NCI-H526 treated with DMSO at 0.1 percent for 48 hours (cell line): ENCODE results near the gene TBX15.

Source experiments
- DNase-seq: peaks from one replicate; lab custom pipeline; 2025; lab: John Stamatoyannopoulos, UW

Gene TBX15

GRCh38 chr1:118984722-118985639 is 3.2 kb downstream of the TBX15 start:
- no peak for DNase-seq

- no peak for DNase-seq
Observed at GRCh38 chr1:118984086-118984721, 3.9 kb downstream of the TBX15 start.

GRCh38 chr1:118983558-118984041 is 4.5 kb downstream of the TBX15 start:
- DNase-seq: no peak

- DNase-seq: no peak
Observed at GRCh38 chr1:118982821-118983557, 5.2 kb downstream of the TBX15 start.

GRCh38 chr1:118982266-118982665 is 5.9 kb downstream of the TBX15 start:
- no peak for DNase-seq

- DNase-seq: no peak
Observed at GRCh38 chr1:118981436-118981835, 6.7 kb downstream of the TBX15 start.

- DNase-seq: no peak
Observed at GRCh38 chr1:118979754-118980575, 8.2 kb downstream of the TBX15 start.

- no peak for DNase-seq
Observed at GRCh38 chr1:118978914-118979701, 9.0 kb downstream of the TBX15 start.

- no peak for DNase-seq
Observed at GRCh38 chr1:118977600-118977999, 10.5 kb downstream of the TBX15 start.

GRCh38 chr1:118974661-118975060 is 13.5 kb downstream of the TBX15 start:
- DNase-seq: no peak

- DNase-seq: no peak
Observed at GRCh38 chr1:118973531-118974137, 14.5 kb downstream of the TBX15 start.

GRCh38 chr1:118973032-118973431 is 15.1 kb downstream of the TBX15 start:
- no peak for DNase-seq

GRCh38 chr1:118970451-118970850 is 17.7 kb downstream of the TBX15 start:
- DNase-seq: no peak

GRCh38 chr1:118963456-118964430 is 24.4 kb downstream of the TBX15 start:
- DNase-seq: no peak

- no peak for DNase-seq
Observed at GRCh38 chr1:118963138-118963455, 25.0 kb downstream of the TBX15 start.

- no peak for DNase-seq
Observed at GRCh38 chr1:118961156-118961555, 27.0 kb downstream of the TBX15 start.

- no peak for DNase-seq
Observed at GRCh38 chr1:118960567-118961136, 27.5 kb downstream of the TBX15 start.

GRCh38 chr1:118960026-118960561 is 28.0 kb downstream of the TBX15 start:
- peak; percentile 2 for DNase-seq
